GM19193 (cell line): ENCODE measurements around the gene ADCY10.

Source experiments
- POLR2A ChIP-seq: IDR thresholded peaks from 4 replicates; pipeline ENCODE4 v1.6.1; 2011; ENCODE audit not compliant: insufficient read depth, insufficient read length; ENCODE audit errors: extremely low read depth

ADCY10 gene

DNA sequence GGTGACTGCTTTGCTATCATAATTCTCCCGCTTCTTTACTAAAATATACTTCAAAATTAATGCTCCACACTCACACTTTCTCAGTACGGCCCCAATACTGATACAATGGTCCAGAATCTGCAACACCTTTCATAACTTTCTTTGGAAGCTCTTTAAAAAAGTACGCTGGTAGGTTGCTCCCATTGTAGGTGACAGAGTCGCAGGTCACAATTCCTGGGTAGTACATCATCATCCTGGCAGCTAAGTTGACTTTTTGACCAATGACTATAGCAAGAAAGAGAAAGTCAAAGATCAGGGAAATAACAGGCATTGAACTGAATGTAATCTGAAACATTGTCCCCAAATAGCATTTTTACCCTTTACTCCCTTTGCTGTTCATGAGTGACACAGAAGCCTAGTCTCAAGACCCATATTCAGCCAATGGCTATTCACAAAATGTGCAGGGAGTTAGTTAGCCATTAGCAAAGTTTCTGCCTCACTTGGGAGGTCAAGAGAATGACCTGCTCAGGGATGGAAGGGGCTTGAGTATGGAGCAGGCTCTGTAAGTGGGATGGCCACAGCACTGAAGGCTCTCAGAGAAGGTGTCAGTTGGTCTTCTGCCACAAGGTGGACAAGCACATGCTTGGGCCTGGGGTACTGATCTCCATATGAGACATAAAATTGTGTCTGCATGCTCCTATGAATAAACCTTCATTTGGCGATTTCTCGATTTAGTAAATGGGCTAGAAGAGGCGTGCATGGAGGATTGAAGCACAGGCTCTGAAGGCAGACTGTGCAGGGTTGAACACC, 35.4 kb downstream of the ADCY10 start:
- no peak for TF ChIP-seq POLR2A

- no peak for TF ChIP-seq POLR2A
These were observed 37.2 kb downstream of the ADCY10 start for GRCh38 chr1:167876597-167877175.

GRCh38 chr1:167871331-167871730, 42.6 kb downstream of the ADCY10 start:
- no peak for TF ChIP-seq POLR2A

DNA sequence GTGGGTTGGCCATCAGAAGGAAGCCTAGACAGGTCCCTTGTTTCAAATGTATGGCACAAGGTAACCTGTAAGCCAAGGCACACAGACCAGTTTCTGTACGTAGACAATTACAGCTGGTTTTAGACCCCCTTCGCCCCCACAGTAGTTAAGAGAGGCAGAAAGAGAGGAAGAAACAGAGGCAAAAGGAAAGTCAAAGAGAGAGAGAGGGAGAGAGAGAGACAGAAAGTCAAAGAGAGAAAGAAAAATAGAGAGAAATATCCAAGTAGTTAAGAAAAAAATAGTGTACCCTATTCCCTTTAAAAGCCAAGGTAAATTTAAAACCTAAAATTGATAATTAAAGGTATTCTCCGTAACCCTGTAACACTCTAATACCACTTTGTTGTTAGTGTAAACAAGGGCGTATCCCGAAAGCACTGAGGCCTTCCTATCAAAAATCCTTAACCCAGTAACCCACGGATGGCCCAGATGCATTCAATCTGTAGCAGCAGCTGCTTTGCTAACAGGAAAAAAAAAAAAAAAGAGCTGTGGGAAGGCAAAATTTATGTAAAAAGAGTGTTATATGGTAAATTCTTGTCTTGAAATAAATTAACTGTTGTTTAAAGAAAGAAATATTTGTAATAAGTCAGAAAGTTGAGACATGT, 49.4 kb downstream of the ADCY10 start:
- no peak for TF ChIP-seq POLR2A

DNA sequence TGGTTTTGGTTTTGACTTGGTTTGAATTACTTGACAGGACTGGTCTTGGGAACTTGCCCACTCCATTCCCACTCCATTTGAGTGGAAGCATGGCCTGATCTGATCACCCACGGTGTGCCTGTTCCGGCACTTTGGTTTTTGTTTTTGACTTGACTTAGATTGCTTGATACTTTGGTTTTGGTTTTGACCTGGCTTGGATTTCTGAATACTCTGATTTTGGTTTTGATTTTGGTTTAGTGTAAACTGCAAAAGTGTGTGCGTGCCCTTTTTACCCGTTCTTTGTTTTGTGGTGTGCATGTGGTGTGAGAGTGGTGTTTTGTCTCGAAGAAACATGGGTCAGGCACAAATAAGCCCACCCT, 50.0 kb downstream of the ADCY10 start:
- no peak for TF ChIP-seq POLR2A

- TF ChIP-seq POLR2A, result no peak
These were observed 51.4 kb downstream of the ADCY10 start for GRCh38 chr1:167862432-167863076.

DNA sequence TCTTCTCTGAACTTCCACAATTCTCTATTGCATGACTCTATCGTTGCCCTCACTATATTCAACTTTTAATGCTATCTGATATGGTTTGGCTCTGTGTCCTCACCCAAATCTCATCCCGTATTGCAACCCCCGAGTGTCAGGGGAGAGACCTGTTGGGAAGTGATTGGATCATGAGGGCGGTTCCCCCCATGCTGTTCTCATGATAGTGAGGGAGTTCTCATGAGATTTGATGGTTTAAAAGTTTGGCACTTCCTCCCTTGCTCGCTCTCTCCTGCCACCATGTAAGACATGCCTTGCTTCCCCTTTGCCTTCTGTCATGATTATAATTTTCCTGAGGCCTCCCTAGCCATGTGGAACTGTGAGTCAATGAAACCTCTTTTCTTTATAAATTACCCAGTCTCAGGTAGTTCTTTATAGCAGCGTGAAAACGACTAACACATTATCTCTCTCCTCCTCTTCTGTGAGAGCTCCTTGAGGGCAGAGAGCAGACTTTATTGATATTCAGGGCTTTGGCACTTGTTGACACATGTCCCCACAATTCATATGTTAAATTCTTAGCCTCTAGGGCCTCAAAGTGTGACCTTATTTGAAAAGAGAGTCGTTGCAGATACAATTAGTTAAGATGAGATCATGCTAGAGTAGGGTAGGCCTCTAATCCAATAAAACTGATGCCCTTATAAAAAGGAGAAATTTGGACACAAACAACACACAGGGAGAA, 52.1 kb downstream of the ADCY10 start:
- TF ChIP-seq POLR2A, result no peak

- TF ChIP-seq POLR2A, result no peak
These were observed 53.6 kb downstream of the ADCY10 start for GRCh38 chr1:167860231-167860923.

DNA sequence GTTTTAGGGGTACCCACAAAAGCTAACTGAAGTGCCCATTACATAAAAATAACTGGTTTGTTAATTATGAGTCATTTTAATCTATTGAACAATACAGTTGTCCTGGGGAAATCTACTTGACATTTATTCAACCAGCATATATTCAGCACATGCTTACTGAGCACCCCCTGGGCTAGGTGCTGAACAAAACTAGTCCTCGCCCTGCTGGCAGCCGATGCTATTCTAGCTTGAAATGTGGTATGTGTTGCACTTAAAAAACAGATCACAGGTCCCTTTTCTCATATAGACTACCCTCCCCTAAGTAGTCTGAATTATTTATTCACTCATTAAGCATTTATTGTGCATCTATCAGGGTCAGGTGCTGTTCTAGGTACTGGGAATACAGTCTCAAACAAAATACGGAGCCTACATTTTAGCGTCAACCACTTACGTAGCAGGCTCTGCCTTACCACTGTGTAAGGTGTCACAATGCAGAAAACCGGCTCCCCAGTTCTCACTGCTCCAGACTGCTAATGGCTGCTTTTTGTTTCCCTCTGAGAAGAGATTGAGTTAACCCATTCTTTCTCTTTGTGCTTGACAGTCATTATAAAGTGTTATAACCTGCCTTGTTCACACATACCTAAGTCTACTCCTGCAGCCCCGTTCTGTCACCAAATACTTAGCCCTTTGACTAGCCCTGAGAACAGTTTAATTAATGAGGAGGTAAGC, 57.1 kb downstream of the ADCY10 start:
- no peak for TF ChIP-seq POLR2A

DNA sequence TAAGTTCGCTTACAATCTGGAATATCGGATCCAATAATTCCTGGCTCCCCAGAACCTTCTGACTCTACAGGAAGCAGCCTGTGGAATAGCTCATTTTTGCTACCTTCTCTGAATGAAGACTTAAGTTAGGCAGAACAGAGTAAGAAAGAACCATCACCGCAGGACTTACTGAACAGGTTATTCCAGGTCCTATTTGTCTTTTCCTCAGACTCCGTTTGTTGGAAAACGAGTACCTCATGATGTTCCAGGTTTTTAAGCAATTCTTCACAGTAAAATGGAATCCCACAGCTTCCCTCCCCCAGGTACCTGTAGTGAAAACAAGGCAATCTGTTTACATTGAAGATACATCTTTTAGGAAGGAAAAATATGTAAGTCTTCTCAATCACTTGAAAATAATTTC, 59.8 kb downstream of the ADCY10 start:
- no peak for TF ChIP-seq POLR2A

DNA sequence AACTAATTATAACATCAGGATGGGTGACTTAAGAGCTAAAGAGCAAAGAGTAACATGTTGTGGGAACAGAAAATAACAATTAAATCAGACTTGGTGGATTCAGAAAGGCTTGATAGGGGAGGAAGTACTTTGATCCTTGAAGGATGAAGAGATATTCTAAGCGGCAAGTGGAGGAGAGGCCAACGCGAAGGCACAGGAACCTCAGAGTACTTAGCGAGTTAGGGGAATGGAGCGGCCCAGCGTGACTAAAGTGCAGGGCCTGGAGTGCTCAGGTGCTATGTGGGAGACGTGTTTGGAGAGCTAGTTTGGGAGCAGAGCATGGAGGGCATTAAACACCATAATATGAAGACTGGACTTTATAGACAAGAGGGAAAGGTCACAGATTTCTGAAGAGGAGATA, 64.3 kb downstream of the ADCY10 start:
- no peak for TF ChIP-seq POLR2A

DNA sequence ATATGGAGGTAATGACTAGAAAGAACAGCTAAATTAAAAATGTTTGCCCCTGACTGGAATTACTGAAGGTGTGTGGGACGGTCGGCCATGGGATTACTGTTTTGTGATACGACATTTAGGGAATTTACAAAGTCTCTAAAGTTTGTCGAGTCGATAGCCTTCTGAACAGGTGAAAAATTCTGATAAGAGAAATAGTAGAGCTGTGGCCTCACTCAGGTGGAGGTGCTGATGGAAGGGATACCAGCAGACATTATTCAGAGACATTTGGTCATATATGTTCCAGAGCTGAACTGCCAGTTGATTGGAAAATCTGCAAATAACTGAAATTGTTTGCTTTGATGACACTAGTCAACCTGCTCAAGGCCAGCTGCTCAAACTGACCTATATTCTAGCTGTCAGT, 71.1 kb downstream of the ADCY10 start:
- no peak for TF ChIP-seq POLR2A

DNA sequence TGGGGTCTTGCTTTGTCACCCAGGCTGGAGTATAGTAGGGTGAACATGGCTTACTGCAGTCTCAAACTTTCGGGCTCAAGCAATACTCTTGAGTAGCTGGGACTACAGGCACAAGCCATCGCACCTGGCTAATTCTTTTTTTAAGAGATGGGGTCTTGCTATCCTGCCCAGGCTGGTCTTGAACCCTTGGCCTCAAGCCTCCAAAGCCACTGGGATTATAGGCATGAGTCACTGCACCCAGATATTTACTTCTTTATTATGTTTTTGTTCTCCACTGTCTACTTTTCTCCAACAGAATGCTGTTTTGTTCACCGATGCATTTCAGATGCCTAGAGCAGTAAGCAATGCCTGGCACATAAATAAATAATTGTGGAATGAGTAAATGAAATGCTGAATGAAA, 72.4 kb downstream of the ADCY10 start:
- no peak for TF ChIP-seq POLR2A

- no peak for TF ChIP-seq POLR2A
These were observed 74.9 kb downstream of the ADCY10 start for GRCh38 chr1:167839009-167839408.
